GM21825 (cell line): ENCODE measurements around the gene OSBPL10.

ENCODE experiments used
- ATAC-seq: cut with Tn5 transposase; IDR thresholded peaks from one replicate; pipeline ENCODE4 v1.9.1; 2021; ENCODE audit warnings: mild to moderate bottlenecking, moderate library complexity; ENCODE audit not compliant: unreplicated experiment

Gene OSBPL10

GRCh38 chr3:31635545-31635944, 345.5 kb downstream of the OSBPL10 start:
- no peak for ATAC-seq

GRCh38 chr3:31634476-31634875, 346.6 kb downstream of the OSBPL10 start:
- ATAC-seq = no peak

GRCh38 chr3:31629054-31629453, 352.0 kb downstream of the OSBPL10 start:
- no peak for ATAC-seq

- ATAC-seq = no peak
Observed at GRCh38 chr3:31625358-31625757, 355.7 kb downstream of the OSBPL10 start.

GRCh38 chr3:31624083-31624709, 356.9 kb downstream of the OSBPL10 start:
- ATAC-seq = no peak

- peak; percentile 61 for ATAC-seq
Observed at GRCh38 chr3:31622636-31623288, 358.3 kb downstream of the OSBPL10 start.

GRCh38 chr3:31621314-31621713, 359.7 kb downstream of the OSBPL10 start:
- no peak for ATAC-seq

- ATAC-seq = peak; percentile 53
Observed at GRCh38 chr3:31620656-31621055, 360.4 kb downstream of the OSBPL10 start.

GRCh38 chr3:31616711-31617110, 364.4 kb downstream of the OSBPL10 start:
- no peak for ATAC-seq

GRCh38 chr3:31615071-31615875, 365.8 kb downstream of the OSBPL10 start:
- no peak for ATAC-seq

GRCh38 chr3:31614162-31614921, 366.7 kb downstream of the OSBPL10 start:
- ATAC-seq = no peak

- ATAC-seq = no peak
Observed at GRCh38 chr3:31613654-31614053, 367.4 kb downstream of the OSBPL10 start.

GRCh38 chr3:31613177-31613576, 367.9 kb downstream of the OSBPL10 start:
- no peak for ATAC-seq
